Fibroblast of the aortic adventitia (primary cell): ENCODE results near the gene SPAG8. TPM values are rescaled to one million over a fixed set of nuclear protein-coding genes. Genes with fewer than 3 reads are reported as not detected.

ENCODE experiments used
- DNase-seq: peaks from one replicate; pipeline ENCODE4 v3.0.0-alpha.2; 2010; ENCODE audit warnings: low read depth
- H3K4me3 ChIP-seq: 2 replicates; pipeline ENCODE4 v1.5.1; 2011; ENCODE audit warnings: low read depth, mild to moderate bottlenecking, control low read depth, low read length, moderate library complexity
- total RNA-seq: library from RNA; depleted of rRNA; stranded (reverse); fragments of >200 nt; gene quantifications from 2 replicates; pipeline ENCODE4 v1.2.3, GENCODE V29; 2012; ENCODE audit warnings: low replicate concordance
- TF ChIP-seq, protein P1 (sequence below): IDR thresholded peaks from 2 replicates; pipeline ENCODE4 v1.5.1; 2011; ENCODE audit warnings: mild to moderate bottlenecking, low read length, control low read depth, inconsistent platforms; ENCODE audit not compliant: insufficient read depth

The SPAG8 gene
- total RNA-seq, 1 donor: 0.81 TPM

DNA sequence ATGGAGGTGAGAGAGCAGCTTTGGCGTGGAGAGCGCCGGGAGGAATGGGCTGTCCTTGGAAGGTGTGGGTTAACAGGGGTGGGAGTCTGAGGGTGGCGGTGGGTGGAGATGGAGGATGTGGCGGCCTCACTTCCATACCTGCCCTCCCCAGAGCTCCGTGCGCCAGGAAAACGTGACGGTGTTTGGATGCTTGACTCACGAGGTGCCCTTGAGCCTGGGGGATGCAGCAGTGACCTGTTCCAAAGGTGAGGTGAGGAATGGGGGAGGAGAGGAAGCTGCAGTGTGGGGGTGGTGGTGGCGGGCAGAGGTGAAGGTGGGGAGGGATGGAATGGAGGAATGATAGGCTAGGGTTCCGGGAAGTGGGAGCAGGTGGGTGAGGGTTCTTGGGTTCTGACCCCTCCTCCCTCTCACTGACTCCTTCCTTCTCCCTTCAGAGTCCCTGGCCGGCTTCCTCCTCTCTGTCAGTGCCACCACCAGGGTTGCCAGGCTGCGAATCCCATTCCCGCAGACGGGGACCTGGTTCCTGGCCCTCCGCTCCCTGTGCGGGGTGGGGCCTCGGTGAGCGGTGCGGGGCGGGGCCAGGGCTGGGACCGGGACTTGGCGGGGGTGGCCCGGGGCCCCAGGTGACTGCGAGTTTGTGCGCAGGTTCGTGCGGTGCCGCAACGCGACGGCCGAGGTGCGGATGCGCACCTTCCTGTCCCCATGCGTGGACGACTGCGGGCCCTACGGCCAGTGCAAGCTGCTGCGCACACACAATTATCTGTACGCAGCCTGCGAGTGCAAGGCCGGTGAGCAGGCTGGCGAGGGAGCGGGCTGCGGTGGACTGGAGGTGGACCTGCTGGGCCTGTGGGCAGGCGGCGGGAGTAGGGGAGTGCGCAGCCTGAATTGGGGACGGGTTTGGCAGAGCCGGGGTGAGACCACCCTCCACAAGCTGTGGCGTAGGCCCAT lies 34.0 kb upstream of the SPAG8 start:
- no peak for DNase-seq
- TF ChIP-seq, protein P1, sequence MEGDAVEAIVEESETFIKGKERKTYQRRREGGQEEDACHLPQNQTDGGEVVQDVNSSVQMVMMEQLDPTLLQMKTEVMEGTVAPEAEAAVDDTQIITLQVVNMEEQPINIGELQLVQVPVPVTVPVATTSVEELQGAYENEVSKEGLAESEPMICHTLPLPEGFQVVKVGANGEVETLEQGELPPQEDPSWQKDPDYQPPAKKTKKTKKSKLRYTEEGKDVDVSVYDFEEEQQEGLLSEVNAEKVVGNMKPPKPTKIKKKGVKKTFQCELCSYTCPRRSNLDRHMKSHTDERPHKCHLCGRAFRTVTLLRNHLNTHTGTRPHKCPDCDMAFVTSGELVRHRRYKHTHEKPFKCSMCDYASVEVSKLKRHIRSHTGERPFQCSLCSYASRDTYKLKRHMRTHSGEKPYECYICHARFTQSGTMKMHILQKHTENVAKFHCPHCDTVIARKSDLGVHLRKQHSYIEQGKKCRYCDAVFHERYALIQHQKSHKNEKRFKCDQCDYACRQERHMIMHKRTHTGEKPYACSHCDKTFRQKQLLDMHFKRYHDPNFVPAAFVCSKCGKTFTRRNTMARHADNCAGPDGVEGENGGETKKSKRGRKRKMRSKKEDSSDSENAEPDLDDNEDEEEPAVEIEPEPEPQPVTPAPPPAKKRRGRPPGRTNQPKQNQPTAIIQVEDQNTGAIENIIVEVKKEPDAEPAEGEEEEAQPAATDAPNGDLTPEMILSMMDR: no peak

DNA sequence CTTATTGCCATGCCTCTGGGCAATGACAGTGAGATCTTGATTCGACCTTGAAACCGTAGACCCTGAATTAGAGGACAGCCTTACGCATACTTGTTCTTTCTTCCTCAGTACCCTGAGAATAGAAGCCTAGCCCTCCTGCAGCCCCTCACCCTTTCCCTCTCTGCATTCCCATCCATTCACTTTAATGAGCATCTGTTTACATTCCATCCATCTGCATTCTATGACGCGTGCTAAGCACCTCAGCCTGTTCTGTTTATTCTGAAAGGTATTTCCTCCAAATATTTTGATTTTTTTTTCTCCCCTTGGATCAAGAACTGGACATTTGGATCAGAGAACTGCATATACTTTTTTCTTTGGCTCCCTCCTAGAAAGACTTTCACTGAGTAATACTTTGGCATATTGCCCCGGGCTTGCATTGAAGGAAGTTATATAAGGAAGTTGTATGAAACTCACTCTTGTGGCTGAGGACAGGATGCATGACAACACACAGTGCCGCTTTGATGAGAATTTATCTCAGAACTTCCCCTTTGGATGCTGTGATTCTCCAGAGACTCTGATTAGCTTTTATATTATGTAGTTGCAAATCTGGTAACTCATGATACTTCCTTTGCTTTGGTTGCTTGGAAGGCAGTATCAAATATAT lies 32.7 kb upstream of the SPAG8 start:
- TF ChIP-seq, protein P1: no peak
- peak; percentile 98 for DNase-seq
- H3K4me3 ChIP-seq: no peak overlapping the region

More for the DNA sequence above, 34.0 kb upstream of the SPAG8 start:
- no peak overlapping the region for H3K4me3 ChIP-seq

GRCh38 chr9:35842795-35843194 lies 30.7 kb upstream of the SPAG8 start:
- no peak for DNase-seq
- TF ChIP-seq, protein P1: no peak
- H3K4me3 ChIP-seq: no peak overlapping the region

DNA sequence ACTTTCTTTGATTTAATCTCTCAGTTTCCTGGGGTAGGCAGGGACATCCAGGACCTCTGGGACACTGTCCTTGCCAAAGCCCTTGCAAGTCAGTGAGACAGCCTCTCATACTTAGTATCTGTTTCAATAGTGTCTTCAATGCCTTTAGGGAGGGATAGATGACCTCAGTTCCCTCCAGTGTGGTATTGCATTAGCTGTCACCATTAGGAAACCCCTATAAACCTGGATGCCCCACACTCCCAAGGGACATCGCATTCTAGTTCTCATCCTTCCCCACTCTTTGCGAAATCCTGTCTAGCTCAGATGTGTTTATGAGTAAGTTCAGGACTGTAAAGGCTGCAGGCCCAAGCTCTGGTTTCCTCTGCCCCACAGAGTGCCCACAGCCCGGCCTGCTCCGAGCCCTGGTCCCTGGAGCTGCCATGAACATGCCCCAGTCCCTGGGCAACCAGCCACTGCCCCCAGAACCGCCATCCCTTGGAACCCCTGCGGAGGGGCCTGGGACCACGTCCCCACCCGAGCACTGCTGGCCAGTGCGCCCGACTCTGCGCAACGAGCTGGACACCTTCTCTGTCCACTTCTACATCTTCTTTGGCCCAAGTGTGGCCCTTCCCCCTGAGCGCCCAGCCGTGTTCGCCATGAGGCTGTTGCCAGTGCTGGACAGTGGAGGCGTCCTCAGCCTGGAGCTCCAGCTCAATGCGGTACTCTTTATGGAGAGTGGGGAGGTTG lies 30.1 kb upstream of the SPAG8 start:
- H3K4me3 ChIP-seq: no peak overlapping the region
- DNase-seq: no peak
- TF ChIP-seq, protein P1: no peak

GRCh38 chr9:35841645-35841900 lies 29.5 kb upstream of the SPAG8 start:
- TF ChIP-seq, protein P1: no peak
- H3K4me3 ChIP-seq: no peak overlapping the region
- no peak for DNase-seq

GRCh38 chr9:35840881-35841644 lies 29.0 kb upstream of the SPAG8 start:
- TF ChIP-seq, protein P1: no peak
- DNase-seq: no peak
- H3K4me3 ChIP-seq: no peak overlapping the region
